Measurements from ENCODE around the gene PKIG. TPM values are rescaled to one million over a fixed set of nuclear protein-coding genes. Genes with fewer than 3 reads are reported as not detected.

The PKIG gene
- total RNA-seq, 2 experiments from 2014 or later = 31.7 to 46.9 TPM

GRCh38 chr20:44533928-44534327 is 48.5 kb upstream of the PKIG start:
- no peaks in the 10 kb centered on the region for H3K9me3 ChIP-seq (ENCODE audit: low read length)
- no peak for DNase-seq (ENCODE audit: low spot score)
- intact Hi-C loops (cut with micrococcal nuclease; ENCODE audit: unreplicated experiment) = no loop called here
- peaks cover 21% of the 10 kb centered on the region for H3K4me1 ChIP-seq (ENCODE audit: insufficient read depth, low read length, poor library complexity, severe bottlenecking)
- H3K36me3 ChIP-seq (ENCODE audit: insufficient read depth, low read length) = no peaks in the 10 kb centered on the region
- H3K9me2 ChIP-seq (ENCODE audit: insufficient read depth, low read length) = no peaks in the 10 kb centered on the region
- no peak overlapping the region for H3K4me3 ChIP-seq (ENCODE audit: low read depth, low read length, poor library complexity, severe bottlenecking)
- no peak overlapping the region for H3K27ac ChIP-seq (ENCODE audit: low read depth, low read length, poor library complexity, severe bottlenecking)
- no peak overlapping the region for H2AFZ ChIP-seq (ENCODE audit: low read length)
- ChIA-PET POLR2A (no interaction called here), CTCF (ENCODE audit: unreplicated experiment) (no interaction called here)
- no peaks in the 10 kb centered on the region for H3K79me2 ChIP-seq (ENCODE audit: insufficient read depth, low read depth, low read length)
- no peaks in the 10 kb centered on the region for H4K20me1 ChIP-seq (ENCODE audit: insufficient read depth, low read length)
- no TSS peak for BruUV-seq (replicated peaks)
- TF ChIP-seq CTCF (conservative IDR thresholded peaks at IDR 0.05; ENCODE audit: low read length) (no peak), EZH2phosphoT487 (IDR thresholded peaks at IDR 0.05; ENCODE audit: borderline replicate concordance, low read depth, low read length) (no peak)
- H3K4me2 ChIP-seq (ENCODE audit: low read length) = no peak overlapping the region

- Histone ChIP-seq H3K27ac (ENCODE audit: low read depth, low read length, poor library complexity, severe bottlenecking) (no peak overlapping the region), H3K9me2 (ENCODE audit: insufficient read depth, low read length) (no peaks in the 10 kb centered on the region), H3K36me3 (ENCODE audit: insufficient read depth, low read length) (no peaks in the 10 kb centered on the region), H3K9me3 (ENCODE audit: low read length) (no peaks in the 10 kb centered on the region), H3K79me2 (ENCODE audit: insufficient read depth, low read depth, low read length) (no peaks in the 10 kb centered on the region), H2AFZ (ENCODE audit: low read length) (no peak overlapping the region), H3K4me1 (ENCODE audit: insufficient read depth, low read length, poor library complexity, severe bottlenecking) (peaks cover 16% of the 10 kb centered on the region), H4K20me1 (ENCODE audit: insufficient read depth, low read length) (no peaks in the 10 kb centered on the region), H3K4me2 (ENCODE audit: low read length) (no peak overlapping the region), H3K4me3 (ENCODE audit: low read depth, low read length, poor library complexity, severe bottlenecking) (no peak overlapping the region)
- POLR2A ChIA-PET = interaction anchor here (0.8 to 1.2 kb wide), 2 partner anchors 15 to 146 kb away, joined by 3 read pairs; partner anchors contain the start of gene SERINC3
- no TSS peak for BruUV-seq (replicated peaks)
- intact Hi-C loops (cut with micrococcal nuclease; ENCODE audit: unreplicated experiment) = no loop called here
- TF ChIP-seq CTCF (conservative IDR thresholded peaks at IDR 0.05; ENCODE audit: low read length) (no peak), EZH2phosphoT487 (IDR thresholded peaks at IDR 0.05; ENCODE audit: borderline replicate concordance, low read depth, low read length) (no peak)
- no peak for DNase-seq (ENCODE audit: low spot score)
- CTCF ChIA-PET (ENCODE audit: unreplicated experiment) = no interaction called here
Observed at GRCh38 chr20:44536175-44536574, 46.2 kb upstream of the PKIG start.

- no peak for DNase-seq (ENCODE audit: low spot score)
- H3K4me2 ChIP-seq (ENCODE audit: low read length) = no peak overlapping the region
- POLR2A ChIA-PET = interaction anchor here (1.2 to 1.8 kb wide), 2 partner anchors 10 to 124 kb away, joined by 3 to 8 read pairs; no protein-coding TSS in a partner anchor
- intact Hi-C loops (cut with micrococcal nuclease; ENCODE audit: unreplicated experiment) = no loop called here
- no peaks in the 10 kb centered on the region for H4K20me1 ChIP-seq (ENCODE audit: insufficient read depth, low read length)
- H3K9me2 ChIP-seq (ENCODE audit: insufficient read depth, low read length) = no peaks in the 10 kb centered on the region
- no peak overlapping the region for H3K27ac ChIP-seq (ENCODE audit: low read depth, low read length, poor library complexity, severe bottlenecking)
- H3K4me1 ChIP-seq (ENCODE audit: insufficient read depth, low read length, poor library complexity, severe bottlenecking) = peaks cover 2% of the 10 kb centered on the region
- BruUV-seq (replicated peaks) = no TSS peak
- CTCF ChIA-PET (ENCODE audit: unreplicated experiment) = no interaction called here
- TF ChIP-seq EZH2phosphoT487 (IDR thresholded peaks at IDR 0.05; ENCODE audit: borderline replicate concordance, low read depth, low read length) = no peak
- TF ChIP-seq CTCF (conservative IDR thresholded peaks at IDR 0.05; ENCODE audit: low read length) = no peak
- H2AFZ ChIP-seq (ENCODE audit: low read length) = no peak overlapping the region
- no peak overlapping the region for H3K4me3 ChIP-seq (ENCODE audit: low read depth, low read length, poor library complexity, severe bottlenecking)
- H3K36me3 ChIP-seq (ENCODE audit: insufficient read depth, low read length) = no peaks in the 10 kb centered on the region
- no peaks in the 10 kb centered on the region for H3K9me3 ChIP-seq (ENCODE audit: low read length)
- no peaks in the 10 kb centered on the region for H3K79me2 ChIP-seq (ENCODE audit: insufficient read depth, low read depth, low read length)
Observed at GRCh38 chr20:44537993-44538392, 44.4 kb upstream of the PKIG start.

Measured in OCI-LY7 (cell line).